CD4-positive, alpha-beta T cell treated with Interleukin-4 for 1 hour (primary cell): ENCODE results near the gene NUDT6.

Experiments used
- DNase-seq, 2 donors: peaks; one replicate each; pipeline ENCODE4 v3.0.0-alpha.2; 2020 to 2022

Gene NUDT6

DNA sequence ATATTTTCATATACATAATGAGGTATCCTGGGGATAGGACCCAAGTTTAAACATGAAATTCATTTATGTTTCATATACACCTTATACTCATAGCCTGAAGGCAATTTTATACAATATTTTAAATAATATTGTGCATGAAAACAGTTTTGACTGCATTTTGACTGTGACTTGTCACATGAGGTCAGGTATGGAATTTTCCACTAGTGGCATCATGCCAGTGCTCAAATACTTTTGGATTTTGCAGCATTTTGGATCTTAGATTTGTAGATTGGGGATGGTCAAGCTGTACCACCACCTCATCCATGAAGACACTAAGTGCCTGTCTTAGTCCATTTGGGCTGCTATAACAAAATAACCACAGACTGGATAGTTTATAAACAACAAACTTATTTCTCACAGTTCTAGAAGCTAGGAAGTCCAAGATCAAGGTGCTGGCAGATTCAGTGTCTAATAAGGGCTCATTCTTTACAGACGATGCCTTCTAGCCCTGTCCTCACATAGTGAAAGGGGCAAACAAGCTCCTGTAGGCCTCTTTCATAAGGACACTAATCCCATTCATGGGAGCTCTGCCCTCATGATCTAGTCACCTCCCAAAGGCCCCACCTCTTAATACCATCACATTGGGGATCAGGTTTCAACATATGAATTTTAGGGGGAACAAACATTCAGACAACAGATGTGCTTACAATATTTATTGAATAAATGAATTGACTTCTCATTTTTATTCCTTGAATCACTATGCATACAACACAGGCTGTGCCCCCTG lies 9.4 kb downstream of the NUDT6 start:
- DNase-seq: no peak

DNA sequence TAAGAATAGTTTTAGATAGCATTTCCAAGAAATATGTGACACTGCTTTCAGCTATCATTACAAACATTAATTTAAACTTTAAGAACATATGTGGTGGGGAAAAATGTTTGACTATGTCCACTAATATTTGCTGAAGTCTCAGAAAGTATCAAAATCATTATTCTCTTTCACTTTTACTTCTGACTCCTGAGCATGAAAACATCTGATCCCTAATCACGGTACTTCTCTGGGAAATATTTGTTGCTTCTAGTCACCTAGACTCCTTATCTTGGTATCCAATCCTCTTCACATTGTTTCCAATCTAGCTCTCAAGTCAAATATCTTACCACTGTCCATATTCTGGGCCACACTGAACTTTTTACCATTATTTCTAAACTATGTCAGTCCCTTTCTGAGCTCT lies 10.8 kb downstream of the NUDT6 start:
- DNase-seq: no peak

DNA sequence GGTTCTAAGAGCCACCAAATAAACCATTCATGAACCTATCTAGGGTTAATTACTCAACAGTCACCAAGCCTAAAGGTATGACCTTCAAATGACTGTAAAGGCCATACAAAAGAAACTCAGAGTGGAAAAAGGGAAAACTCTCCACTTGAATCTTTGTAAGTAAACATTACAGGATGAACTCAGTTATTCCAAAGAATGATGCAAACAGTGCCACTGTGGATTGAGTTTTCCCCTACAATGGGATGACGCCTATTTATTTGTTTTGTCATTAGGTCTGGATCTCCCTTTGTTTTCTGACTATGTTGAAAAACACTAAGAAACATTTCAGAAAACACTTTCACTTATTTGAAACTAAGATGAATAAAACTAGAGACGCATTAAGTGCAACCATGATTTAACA lies 12.7 kb downstream of the NUDT6 start:
- DNase-seq: no peak

DNA sequence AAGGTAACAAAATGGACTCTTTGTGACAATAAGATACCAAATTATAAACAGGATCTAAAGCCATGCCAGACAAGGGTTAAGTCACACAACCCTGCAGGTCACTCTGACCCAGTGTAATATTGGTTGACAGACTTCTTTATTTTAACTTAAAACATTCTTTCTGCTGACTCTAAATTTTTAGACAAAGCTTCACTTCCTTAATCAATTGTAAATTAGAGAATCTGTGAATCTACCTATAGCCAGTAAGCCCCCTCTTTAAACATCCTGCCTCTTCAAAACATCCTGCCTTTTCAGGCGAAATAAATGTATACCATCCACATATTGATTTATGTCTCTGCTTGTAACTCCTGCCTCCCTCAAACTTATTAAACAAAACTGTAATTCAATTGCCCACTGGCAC lies 14.2 kb downstream of the NUDT6 start:
- no peak for DNase-seq

DNA sequence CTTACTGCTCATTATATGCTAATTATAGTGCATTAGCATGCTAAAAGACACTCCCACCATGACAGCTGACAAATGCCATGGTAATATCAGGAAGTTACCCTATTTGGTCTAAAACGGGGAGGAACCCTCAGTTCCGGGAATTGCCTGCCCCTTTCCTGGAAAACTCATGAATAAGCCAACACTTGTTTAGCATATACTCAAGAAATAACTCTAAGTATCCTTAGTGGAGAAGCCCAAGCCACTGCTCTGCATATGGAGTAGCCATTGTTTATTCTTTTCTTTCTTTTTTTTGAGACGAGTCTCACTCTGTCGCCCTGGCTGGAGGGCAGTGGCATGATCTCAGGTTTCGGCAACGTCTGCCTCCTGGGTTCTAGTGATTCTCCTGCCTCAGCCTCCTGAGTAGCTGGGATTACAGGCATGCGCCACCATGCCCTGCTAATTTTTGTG lies 15.5 kb downstream of the NUDT6 start:
- DNase-seq: no peak

DNA sequence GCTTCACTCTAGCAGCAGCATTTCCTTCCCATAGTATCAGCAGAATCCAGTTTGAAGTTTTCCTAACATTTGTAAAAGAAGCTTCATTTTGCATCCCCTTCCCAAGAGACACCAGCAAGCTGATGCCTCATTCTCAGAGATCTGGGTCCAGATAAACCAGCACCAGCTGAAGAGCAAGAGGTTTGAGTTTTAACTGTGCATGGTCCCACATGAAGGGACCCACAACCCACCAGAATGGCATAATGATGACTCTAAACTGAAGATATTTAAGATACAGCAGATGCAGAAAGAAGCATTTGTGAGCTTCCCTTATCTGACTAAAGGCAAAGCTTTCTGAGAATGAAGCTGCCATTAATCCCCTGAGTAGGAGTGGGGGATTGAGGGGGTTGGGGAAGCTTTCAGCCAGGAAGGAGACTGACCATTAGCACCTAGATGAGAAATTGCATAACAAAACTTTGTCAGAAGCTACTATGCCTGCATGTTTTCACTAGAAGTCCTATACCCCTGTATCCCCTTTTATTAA lies 18.6 kb downstream of the NUDT6 start:
- no peak for DNase-seq

DNA sequence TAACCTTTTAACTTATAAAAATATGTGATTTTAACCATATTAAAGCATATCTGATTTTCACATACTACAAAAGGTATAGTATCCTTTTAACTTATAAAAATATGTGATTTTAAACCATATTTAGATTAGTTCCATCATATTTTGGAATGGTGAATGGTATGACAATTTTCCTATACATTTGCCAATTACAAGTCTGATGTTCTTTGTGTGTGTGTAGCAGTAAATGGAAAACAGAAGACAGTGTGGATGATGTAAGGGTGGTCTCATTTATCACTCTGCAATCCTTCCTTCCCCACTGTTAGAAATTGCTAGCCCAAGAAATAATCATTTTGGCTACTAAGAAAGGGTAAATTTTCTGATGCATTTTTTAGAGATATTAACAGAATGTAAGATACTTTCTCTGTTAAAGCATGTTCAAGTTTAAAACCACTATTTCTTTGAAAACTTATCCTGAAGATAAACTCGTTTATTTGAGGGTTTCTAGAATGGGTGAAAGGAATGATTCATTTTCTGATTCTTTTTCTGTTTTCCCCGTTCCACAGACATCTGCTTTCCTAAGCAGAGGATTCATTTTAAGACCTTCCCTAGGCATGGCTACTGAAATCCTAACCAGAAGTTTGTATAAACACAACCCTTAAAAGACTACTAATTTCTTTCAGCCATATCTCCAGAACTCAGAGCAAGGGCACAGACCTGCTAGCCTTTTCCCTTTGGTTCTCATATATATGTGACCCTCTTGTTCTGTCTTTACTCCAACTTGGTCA lies 21.0 kb downstream of the NUDT6 start:
- DNase-seq: no peak

DNA sequence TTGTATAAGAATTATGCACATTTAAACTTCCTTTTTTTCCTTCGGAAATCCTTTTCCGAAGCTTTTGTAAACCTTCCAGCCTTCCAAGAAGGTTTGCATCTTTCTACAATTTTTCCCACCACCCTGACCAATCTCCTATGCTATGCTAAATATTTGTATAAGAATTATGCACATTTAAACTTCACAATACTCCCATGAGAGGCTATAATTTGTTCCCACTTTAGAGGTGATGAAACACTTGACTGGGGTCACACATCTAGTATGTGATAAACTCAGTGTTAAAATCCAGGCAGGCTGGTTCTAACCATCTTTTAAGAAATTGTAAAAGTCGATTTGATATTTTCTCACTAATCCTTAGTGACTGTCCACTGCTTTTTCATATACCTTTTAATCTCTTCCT lies 22.1 kb downstream of the NUDT6 start:
- no peak for DNase-seq

DNA sequence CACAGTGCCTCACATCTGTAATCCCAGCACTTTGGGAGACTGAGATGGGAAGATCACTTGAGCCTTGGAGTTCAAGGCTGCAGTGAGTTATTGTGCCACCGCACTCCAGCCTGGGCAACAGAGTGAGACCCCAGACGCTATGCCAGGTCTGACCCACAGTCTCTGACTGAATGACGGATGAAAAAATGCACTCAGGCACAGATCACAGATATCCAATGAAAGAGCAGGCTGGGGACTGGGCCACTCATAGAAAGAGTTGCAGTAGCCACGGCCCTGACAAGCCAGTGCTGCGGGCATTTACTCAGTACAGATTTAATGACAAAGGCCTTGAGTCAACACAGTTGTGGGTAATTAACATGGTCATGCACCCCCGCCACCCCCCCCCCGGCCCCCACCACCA lies 22.7 kb downstream of the NUDT6 start:
- no peak for DNase-seq

DNA sequence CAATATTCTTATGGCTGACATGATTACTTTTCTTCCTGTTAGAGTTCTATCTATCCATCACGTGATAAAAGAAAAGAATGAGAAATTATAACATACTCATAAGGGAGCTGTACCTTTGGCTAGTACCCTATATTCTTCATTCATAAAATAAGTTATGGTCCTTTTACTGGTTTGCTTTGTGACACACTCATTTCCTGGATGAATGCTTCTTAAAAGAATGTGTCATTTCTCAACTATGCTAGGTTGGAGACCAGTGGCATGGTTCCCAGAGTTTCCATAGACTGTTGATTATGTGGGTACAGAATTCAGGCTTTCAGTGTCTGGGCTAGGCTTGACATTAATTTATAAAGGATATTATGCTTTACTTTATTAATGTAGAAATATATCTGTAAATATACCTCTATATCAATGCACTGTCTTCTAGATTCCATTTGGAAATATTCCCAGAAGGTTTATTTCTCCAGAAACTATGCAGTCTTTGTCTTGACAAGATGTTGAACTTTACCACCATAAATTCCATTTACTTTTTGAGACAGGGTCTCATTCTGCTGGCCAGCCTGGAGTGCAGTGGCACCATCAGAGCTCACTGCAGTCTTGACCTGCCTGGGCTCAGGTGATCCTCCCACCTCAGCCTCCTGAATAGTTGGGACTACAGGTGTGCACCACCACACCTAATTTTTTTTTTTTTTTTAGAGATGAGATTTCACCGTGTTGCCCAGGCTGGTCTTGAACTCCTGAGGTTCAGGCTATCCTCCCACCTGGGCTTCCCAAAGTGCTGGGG lies 23.8 kb downstream of the NUDT6 start:
- DNase-seq: no peak

DNA sequence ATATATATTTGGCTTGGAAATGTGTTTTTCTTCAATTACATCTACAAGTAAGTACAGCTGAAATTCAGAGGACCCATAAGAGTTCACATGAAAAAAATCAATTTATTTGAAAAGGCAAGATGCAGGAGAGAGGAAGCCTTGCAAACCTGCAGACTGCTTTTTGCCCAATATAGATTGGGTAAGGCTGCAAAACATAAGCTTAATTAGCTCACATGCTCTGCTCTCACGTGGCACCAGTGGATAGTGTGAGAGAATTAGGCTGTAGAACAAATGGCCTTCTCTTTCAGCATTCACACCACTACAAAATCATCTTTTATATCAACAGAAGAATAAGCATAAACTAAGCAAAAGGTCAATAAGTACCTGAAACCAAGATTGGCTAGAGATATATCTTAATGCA lies 26.1 kb downstream of the NUDT6 start:
- no peak for DNase-seq

DNA sequence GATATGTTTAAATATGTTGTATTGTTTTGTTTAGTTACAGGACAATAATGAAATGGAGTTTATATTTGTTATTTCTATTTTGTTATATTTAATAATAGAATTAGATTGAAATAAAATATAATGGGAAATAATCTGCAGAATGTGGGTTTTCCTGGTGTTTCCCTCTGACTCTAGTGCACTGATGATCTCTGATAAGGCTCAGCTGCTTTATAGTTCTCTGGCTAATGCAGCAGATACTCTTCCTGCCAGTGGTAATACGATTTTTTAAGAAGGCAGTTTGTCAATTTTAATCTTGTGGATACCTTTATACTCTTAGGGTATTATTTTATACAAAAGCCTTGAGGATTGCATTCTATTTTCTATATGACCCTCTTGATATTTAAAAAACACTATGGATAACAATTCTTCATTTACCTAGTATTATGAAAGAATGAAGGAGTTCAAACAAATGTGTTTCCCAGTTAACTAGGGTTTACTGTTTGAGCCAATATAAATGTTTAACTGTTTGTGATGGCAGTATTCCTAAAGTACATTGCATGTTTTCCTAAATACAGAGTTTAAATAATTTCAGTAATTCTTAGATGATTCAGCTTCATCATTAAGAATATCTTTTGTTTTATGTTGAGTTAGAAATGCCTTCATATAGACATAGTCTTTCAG lies 26.9 kb downstream of the NUDT6 start:
- no peak for DNase-seq

DNA sequence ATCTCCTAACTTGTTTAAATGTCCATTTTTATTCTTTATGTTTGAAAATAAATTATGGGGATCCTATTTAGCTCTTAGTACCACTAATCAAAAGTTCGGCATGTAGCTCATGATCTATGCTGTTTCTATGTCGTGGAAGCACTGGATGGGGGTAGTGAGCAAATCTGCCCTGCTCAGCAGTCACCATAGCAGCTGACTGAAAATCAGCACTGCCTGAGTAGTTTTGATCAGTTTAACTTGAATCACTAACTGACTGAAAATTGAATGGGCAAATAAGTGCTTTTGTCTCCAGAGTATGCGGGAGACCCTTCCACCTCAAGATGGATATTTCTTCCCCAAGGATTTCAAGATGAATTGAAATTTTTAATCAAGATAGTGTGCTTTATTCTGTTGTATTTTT lies 27.6 kb downstream of the NUDT6 start:
- DNase-seq: no peak

DNA sequence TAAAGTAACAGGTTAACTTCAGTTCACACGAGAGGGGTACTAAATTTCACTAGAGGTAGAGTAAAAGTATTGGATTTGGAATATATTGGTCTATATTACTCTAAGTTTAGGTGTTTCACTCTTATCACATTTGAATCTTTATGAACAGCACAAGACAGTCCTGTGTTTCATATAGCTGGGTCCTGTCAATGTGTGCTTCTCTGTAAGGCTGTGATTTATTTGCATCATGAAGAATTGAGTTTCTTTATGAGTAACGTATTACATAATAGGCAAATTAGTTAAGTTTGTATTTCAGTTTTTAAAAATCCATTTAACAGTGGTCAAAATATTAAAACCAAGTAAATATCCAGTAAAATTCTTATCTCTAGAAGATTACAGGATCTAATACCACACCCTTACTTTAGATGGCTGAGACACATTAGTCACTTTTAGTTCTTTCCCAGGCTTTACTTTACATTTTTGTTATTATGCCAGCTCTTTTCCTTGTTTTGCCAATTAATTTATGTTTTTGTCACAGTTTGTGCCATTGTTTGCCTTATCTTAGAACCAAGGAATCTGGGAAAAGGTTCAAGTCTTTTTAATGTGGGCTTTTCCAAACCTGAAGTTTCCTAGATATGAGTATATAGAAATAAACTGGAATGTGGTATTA lies 32.1 kb downstream of the NUDT6 start:
- DNase-seq: no peak

DNA sequence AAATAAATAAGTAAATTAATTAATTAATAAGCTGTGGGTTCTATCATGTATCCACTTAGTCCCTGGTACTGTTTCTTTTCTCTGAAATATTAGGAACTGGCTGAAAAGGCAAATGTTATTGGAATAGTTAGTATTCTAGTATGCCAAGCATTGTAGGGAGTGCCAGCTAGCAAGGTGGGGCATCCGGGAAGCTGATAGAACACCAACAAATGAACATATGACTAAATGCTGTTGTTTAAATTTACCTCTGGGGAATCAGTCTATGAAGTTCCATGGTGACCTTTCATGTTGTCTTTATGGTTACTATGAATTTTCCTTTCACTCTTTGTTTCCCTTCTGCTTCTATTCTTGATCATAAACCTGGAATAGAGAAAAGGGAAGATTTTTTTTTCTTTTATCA lies 32.7 kb downstream of the NUDT6 start:
- no peak for DNase-seq

DNA sequence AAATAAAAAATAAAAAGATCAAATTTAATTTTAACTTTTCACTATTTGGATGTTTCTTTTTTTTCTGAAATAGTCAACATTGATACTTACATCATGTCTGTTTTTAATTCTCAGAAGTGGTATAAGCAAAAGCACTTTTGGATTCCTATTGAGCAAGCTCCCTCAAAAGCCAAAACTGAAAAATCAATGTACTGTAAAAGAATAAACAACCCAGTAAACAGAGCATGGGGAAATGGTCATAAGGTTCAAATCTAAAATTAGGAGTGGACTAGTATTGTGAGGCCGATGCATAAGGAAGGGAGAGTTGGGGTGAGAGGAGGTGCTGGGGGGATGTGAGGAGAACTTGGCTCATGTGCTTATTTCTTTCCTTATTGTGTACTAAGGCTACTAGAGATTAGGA lies 37.9 kb downstream of the NUDT6 start:
- no peak for DNase-seq

DNA sequence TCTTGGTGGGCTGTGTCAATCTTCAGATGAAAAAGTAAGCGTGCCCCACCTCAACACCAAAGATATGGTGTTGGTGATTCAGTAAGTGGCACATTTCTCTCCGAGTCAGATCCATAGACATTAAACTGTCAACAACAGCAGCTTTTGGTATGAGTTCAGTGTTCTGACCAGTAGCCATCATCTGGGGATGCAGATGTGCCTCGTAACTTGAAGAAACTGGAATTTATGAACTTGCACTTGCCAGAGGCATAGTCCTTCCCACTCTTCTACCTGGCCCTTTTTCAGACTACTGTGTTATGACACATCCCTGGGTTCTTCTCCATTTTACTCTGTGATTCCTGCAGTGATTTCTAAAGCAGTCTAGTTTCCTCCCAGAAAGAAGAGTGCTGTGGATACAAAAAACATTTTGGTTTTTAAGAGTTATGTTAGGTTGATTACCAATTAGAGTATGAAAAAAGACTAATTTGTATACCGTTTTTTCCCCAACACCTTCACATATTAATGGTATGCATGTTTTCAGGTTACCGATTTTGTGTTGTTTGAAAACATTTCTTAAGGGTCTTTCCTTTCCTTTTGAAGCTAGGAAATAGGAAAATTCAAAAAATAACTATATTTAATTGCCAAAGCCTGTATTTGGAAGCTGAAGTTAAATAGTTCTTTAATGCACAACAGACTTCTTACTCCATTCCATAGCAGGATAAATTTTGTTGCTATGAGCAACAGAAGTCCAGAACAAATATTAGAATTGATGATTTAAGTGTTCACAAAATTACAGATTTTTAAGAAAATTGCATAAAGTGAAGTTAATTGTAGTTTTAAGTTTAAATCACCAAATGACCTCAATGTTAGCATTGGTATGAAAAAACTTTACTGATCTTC lies 39.3 kb downstream of the NUDT6 start:
- DNase-seq: no peak

DNA sequence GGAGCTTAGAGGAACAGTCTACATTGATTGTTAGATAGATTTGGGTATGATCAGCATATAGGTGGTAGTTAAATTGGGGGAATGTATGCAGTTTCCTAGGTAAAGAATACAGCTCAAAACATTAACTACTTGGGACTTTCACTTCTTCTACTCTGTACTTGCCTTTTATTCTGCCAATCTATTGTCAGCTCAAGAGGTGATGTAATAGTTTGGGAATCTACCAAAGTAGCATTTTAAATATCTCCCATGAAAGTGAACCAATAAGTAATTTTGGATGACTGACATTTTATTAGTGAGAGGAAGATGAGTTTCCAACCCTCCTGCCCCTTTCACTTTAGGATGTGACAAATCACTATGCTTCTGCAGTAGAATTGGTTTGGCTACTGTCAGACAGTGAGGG lies 43.4 kb downstream of the NUDT6 start:
- DNase-seq: no peak

DNA sequence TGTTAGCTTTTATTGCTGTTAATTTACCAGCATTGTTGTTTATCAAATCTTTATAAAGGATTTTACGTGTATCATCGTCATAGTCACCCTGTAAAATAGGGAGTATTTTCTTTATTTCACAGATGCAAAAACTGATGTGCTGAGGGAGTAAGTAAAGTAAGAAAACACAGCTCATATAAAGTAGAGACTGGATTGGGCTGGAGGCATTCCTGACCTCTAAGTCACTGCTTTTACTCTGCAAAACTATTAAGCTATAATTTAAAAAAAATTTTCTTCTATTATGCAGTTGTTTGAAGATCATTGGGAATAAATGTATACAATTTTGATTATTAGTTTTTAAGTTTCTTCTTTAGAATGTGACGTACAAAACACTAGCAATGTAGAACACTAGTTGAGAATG lies 45.9 kb downstream of the NUDT6 start:
- no peak for DNase-seq

DNA sequence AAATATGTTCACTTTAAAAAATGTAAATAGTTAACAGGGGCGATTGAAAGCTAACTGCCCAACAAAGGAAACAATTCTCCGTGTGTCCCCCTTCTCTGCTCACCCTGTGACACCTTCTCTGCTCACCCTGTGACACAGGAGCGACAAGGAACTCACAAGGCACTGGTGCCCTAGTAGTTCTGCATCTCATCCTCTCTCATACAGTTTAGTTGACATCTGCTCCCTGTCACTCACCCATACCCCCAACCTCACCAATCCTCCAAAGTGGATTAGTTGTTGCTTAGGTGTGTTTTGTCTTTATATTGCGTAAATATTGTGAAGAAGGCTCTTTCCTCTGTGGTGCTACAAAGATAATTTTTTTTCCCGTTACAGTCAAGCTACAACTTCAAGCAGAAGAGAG lies 46.4 kb downstream of the NUDT6 start:
- DNase-seq: no peak

DNA sequence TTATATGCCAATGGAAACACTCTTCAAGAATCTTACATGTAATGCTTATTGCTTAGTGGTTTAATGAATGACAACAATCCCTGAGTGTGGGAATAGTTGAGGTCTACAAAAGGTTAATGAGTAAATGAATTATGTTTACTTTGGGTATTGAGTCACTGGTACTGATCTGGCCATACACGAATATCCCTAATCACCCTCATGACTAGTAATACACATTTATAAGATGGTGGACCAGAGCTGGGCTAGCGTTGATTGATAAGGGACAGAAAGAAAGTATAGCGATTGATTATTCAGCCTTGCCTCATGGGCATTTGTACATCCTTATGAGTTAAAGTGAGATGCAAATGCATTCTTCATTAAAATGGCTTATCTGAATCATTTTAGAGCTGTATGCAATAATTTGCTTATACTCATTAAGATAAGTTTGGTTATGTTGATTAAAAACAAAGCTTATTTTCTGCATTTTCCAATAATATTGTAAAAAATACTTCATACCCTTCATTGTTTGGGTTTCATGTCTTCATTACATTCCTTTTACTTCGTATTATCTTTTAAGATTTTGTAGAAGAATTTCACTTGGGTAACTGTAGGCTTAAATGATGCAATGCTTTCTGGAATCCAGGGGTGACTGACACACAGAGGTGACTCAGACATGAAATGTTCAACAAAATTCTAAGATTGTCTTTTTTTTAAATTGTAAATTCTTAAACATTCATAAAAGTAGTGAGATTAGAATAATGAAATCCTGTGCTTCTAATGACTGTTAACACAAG lies 48.4 kb downstream of the NUDT6 start:
- DNase-seq: no peak
